ENCODE results near the gene WDR49.

- TF ChIP-seq CTCF (IDR thresholded peaks at IDR 0.05; ENCODE audit: poor library complexity) (no peak), EZH2 (IDR thresholded peaks at IDR 0.05; ENCODE audit: borderline replicate concordance) (no peak), EZH2phosphoT487 (IDR thresholded peaks at IDR 0.05; ENCODE audit: low read depth, severe bottlenecking, unreplicated experiment) (no peak)
Observed at GRCh38 chr3:167489571-167489970, 164.2 kb downstream of the WDR49 start.

Data from hepatocyte (in vitro differentiated cells).